H1 (cell line): ENCODE results near the gene METTL18.

Experiments
- CHD7 ChIP-seq: fragments of 300-600 bp; sonication (generic); IDR thresholded peaks from 2 replicates; pipeline ENCODE4 v1.7.1; 2012; ENCODE audit warnings: low read length, moderate library complexity, mild to moderate bottlenecking, inconsistent platforms; ENCODE audit not compliant: insufficient replicate concordance
- CTCF ChIP-seq, 3 experiments: IDR thresholded peaks; 1 replicate in 2 of 3; 2 replicates in 1 of 3; pipeline versions ENCODE4 v1.5.1 to v1.6.1; 2011; ENCODE audit warnings: low read length in 3 of 3, mild to moderate bottlenecking in 3 of 3, inconsistent platforms in 2 of 3, low read depth in 1 of 3, moderate library complexity in 1 of 3; ENCODE audit not compliant: insufficient read depth in 1 of 3; ENCODE audit errors: control extremely low read depth in 1 of 3
- EP300 ChIP-seq, 2 experiments: IDR thresholded peaks; 1 replicate in 1 of 2; 2 replicates in 1 of 2; pipeline ENCODE4 v1.6.1; 2011 to 2012; ENCODE audit warnings: low read depth in 2 of 2, low read length in 2 of 2, mild to moderate bottlenecking in 2 of 2, borderline replicate concordance in 1 of 2, inconsistent platforms in 1 of 2, moderate library complexity in 1 of 2
- EZH2 ChIP-seq: fragments of 200-600 bp; sonication (generic); IDR thresholded peaks from 2 replicates; pipeline ENCODE4 v1.7.1; 2012; ENCODE audit warnings: low read depth, mild to moderate bottlenecking, moderate library complexity, low read length, inconsistent platforms; ENCODE audit not compliant: severe bottlenecking
- JUN ChIP-seq: IDR thresholded peaks from 2 replicates; pipeline ENCODE4 v1.6.1; 2011; ENCODE audit warnings: low read depth, mild to moderate bottlenecking, improper control_type of control experiment, low read length
- MAFK ChIP-seq: IDR thresholded peaks from 2 replicates; pipeline ENCODE4 v1.6.1; 2012; ENCODE audit warnings: low read depth, mild to moderate bottlenecking, improper control_type of control experiment, low read length
- NRF1 ChIP-seq: IDR thresholded peaks from 2 replicates; pipeline ENCODE4 v1.6.1; 2011; ENCODE audit warnings: mild to moderate bottlenecking, low read depth, low read length, improper control_type of control experiment
- POLR2A ChIP-seq, 2 experiments: IDR thresholded peaks; 1 replicate in 1 of 2; 2 replicates in 1 of 2; pipeline ENCODE4 v1.6.1; 2011; ENCODE audit warnings: low read depth in 2 of 2, low read length in 2 of 2, mild to moderate bottlenecking in 2 of 2; ENCODE audit errors: control extremely low read depth in 1 of 2
- POLR2AphosphoS5 ChIP-seq: IDR thresholded peaks from 2 replicates; pipeline ENCODE4 v1.6.1; 2011; ENCODE audit warnings: low read depth, low read length
- RXRA ChIP-seq: IDR thresholded peaks from 2 replicates; pipeline ENCODE4 v1.6.1; 2011; ENCODE audit warnings: low read depth, mild to moderate bottlenecking, low read length, moderate library complexity; ENCODE audit not compliant: insufficient read depth
- ZNF274 ChIP-seq: IDR thresholded peaks from 2 replicates; pipeline ENCODE4 v1.7.0; 2012; ENCODE audit warnings: low read length, borderline replicate concordance; ENCODE audit errors: extremely low read depth
- TF ChIP-seq, protein P1 (sequence below): IDR thresholded peaks from 2 replicates; pipeline ENCODE4 v1.6.1; 2012; ENCODE audit warnings: inconsistent platforms

- TF ChIP-seq POLR2A (IDR thresholded peaks at IDR 0.05; ENCODE audit: control extremely low read depth in 1 of 2, low read depth in 2 of 2, low read length in 2 of 2): no peak
- no peak for TF ChIP-seq ZNF274
- no peak for TF ChIP-seq CTCF (IDR thresholded peaks at IDR 0.05; ENCODE audit: control extremely low read depth in 1 of 3, insufficient read depth in 1 of 3, low read depth in 1 of 3, low read length in 3 of 3)
- no peak for TF ChIP-seq CHD7
- no peak for TF ChIP-seq JUN
- TF ChIP-seq MAFK: no peak
- TF ChIP-seq EZH2: no peak
- no peak for TF ChIP-seq POLR2AphosphoS5
- no peak for TF ChIP-seq NRF1
- TF ChIP-seq RXRA: no peak
- TF ChIP-seq EP300 (IDR thresholded peaks at IDR 0.05; ENCODE audit: borderline replicate concordance in 1 of 2, low read depth in 2 of 2, low read length in 2 of 2): no peak
- TF ChIP-seq, protein P1, sequence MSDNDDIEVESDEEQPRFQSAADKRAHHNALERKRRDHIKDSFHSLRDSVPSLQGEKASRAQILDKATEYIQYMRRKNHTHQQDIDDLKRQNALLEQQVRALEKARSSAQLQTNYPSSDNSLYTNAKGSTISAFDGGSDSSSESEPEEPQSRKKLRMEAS: no peak
Measured at GRCh38 chr1:169768161-169768560, 26.5 kb downstream of the METTL18 start.
